VCaP (cell line): ENCODE data around the gene ALB.

Experiments used
- H3K27ac ChIP-seq: fragments of 450-650 bp; 2 replicates; pipeline ENCODE4 v1.5.1; 2017
- TF ChIP-seq, protein P1 (sequence below): fragments of 450-650 bp; conservative IDR thresholded peaks from 2 replicates; pipeline ENCODE4 v1.5.1; 2017; ENCODE audit warnings: mild to moderate bottlenecking, moderate library complexity

The ALB gene

DNA sequence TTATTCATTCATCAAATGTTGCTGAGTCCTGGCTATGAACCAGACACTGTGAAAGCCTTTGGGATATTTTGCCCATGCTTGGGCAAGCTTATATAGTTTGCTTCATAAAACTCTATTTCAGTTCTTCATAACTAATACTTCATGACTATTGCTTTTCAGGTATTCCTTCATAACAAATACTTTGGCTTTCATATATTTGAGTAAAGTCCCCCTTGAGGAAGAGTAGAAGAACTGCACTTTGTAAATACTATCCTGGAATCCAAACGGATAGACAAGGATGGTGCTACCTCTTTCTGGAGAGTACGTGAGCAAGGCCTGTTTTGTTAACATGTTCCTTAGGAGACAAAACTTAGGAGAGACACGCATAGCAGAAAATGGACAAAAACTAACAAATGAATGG lies 30.2 kb downstream of the ALB start:
- TF ChIP-seq, protein P1, sequence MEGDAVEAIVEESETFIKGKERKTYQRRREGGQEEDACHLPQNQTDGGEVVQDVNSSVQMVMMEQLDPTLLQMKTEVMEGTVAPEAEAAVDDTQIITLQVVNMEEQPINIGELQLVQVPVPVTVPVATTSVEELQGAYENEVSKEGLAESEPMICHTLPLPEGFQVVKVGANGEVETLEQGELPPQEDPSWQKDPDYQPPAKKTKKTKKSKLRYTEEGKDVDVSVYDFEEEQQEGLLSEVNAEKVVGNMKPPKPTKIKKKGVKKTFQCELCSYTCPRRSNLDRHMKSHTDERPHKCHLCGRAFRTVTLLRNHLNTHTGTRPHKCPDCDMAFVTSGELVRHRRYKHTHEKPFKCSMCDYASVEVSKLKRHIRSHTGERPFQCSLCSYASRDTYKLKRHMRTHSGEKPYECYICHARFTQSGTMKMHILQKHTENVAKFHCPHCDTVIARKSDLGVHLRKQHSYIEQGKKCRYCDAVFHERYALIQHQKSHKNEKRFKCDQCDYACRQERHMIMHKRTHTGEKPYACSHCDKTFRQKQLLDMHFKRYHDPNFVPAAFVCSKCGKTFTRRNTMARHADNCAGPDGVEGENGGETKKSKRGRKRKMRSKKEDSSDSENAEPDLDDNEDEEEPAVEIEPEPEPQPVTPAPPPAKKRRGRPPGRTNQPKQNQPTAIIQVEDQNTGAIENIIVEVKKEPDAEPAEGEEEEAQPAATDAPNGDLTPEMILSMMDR, result no peak; the same call in 1 of the 2 replicates
- H3K27ac ChIP-seq, result no peak overlapping the region

DNA sequence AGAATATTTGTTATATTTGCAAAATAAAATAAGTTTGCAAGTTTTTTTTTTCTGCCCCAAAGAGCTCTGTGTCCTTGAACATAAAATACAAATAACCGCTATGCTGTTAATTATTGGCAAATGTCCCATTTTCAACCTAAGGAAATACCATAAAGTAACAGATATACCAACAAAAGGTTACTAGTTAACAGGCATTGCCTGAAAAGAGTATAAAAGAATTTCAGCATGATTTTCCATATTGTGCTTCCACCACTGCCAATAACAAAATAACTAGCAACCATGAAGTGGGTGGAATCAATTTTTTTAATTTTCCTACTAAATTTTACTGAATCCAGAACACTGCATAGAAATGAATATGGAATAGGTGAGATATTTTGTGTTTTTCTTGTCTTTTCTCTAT lies 31.9 kb downstream of the ALB start, which contains the start of gene AFP:
Gene AFP, plus strand, starts transcription at position 238 of the 400 bp plus-strand sequence. Its CDS starts 42 bp downstream, at position 280.
- no peak within 1 kb of the TSS for H3K27ac ChIP-seq
- TF ChIP-seq, protein P1, result no peak

DNA sequence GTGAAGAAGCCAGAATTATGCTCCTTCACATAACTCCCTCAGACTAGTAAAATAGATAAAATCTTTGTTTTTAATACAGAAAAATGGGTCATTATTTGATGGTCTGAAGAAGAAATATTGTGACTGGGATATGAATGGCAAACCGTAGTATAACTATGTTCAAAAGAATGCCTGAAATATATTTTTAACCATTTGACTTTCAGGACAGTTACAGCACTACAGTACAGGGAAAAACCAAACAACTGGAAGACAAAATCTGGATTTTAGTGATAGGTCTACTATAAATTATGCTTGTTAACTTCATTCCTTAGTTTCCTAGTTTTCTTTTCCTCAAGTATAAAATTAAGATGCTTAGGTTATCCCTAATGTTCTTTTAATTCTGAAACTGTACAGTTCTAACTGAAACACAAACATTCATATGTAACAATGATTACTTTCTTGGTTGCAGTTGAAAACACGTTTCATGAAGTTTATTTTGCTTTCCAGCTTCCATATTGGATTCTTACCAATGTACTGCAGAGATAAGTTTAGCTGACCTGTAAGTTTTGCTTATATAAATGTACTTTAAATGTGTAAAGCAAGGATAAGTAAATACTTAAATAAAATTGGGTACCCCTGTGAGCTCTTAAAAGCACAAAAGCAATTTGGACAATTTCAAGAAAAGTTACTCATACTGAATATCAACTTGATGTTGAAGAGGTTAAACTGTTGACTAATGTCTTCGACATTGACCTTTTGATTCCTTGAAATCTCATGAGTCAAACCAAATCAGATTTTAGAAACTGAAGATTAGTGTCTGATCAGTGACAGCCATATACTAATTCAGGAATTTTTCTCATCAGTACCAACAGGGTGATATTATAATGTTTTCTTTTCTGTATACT lies 32.8 kb downstream of the ALB start:
- TF ChIP-seq, protein P1, result no peak
- no peak overlapping the region for H3K27ac ChIP-seq

DNA sequence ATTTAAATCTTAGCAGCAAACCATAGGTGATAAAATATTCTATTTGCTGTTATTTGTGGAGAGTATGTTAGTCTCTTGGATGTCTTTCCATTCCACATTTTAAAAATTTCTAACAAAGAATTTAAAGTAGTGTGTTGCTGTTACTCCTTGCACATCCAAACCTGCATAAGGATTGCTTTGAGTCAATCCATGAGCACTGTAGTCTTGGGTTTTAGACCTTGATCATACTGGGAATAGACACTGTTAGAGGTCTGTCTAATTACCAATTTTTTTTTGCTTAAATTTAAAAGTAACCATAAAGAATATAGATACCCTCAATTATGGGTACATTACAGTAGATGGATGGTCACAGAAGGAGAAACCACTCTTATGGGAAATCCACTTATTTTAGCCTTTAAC lies 33.5 kb downstream of the ALB start:
- H3K27ac ChIP-seq, result no peak overlapping the region
- TF ChIP-seq, protein P1, result no peak

DNA sequence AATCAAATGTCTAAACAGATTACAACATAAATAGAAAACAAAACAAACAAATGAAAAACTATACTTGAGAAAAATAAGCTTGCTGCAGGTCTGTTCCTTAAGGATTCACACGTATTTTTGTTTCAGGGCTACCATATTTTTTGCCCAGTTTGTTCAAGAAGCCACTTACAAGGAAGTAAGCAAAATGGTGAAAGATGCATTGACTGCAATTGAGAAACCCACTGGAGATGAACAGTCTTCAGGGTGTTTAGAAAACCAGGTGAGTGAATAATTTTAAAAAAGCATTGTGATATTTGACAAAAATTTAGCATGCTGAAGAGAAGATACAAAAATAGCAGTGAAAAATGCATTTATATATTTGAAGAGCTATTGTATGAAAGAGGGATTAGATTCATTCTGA lies 34.0 kb downstream of the ALB start:
- no peak overlapping the region for H3K27ac ChIP-seq
- TF ChIP-seq, protein P1, result no peak

DNA sequence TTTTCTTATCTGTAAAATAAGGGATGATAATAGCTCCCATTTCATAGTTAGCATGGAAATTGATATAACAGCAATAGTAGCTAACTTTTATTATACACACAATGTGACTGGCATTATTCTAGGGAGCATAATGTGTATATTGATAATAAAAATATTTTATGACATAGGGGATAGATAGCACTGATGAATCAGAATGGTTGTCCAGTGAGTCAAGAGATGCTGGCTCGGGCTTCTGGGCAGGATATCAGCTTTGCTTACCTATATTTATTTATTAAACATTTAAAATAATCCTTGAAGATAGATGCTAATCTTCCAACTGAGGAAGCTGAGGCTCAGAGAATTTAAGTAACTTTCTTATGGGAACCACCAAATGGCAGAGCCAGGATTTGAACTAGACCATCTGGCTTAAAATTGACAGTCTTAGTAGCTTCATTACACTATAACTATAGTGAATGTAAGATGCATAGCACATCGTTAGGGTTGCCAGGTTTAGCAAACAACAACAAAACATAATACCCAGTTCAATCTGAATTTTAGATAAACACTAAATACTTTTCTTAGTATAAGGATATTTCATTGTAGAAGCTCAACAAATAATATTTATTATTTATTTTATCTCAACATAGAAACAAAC lies 34.6 kb downstream of the ALB start:
- no peak overlapping the region for H3K27ac ChIP-seq
- TF ChIP-seq, protein P1, result no peak

DNA sequence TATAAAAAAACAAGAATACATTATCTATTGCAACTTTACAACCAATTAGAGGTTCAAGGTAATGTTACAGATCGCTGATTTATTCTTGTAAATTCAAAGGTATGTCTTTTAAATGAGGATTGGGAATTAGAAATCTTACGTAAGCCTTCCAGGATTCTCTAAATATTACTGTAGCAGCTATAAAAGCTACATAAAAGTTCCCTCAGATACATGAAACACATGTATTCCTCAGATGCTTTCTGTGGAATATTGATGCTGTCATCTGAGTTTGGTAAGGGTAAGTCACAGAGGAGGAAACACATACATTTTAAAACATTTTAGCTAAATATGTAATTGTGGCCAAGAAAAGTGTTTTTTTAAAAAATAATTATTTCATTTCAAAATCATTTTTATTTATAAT lies 35.4 kb downstream of the ALB start:
- TF ChIP-seq, protein P1, result no peak
- peak overlapping the region; percentile 93; the same call in 1 of the 2 replicates for H3K27ac ChIP-seq
